Choroid plexus epithelial cell (primary cell): ENCODE results near the gene STRADA.
A peak's percentile ranks its signal among the peaks of the same experiment; 100 is the strongest.

Experiments
- DNase-seq: peaks from one replicate; pipeline ENCODE4 v3.0.0-alpha.2; 2010; ENCODE audit warnings: low read depth
- H3K4me3 ChIP-seq: 2 replicates; pipeline ENCODE4 v1.5.1; 2011; ENCODE audit warnings: low read depth, mild to moderate bottlenecking, control low read depth, low read length, moderate library complexity
- CTCF ChIP-seq: conservative IDR thresholded peaks from 2 replicates; pipeline ENCODE4 v1.5.1; 2011; ENCODE audit warnings: low read depth, mild to moderate bottlenecking, control low read depth, inconsistent platforms, low read length, moderate library complexity

Gene STRADA

GRCh38 chr17:63780928-63781327, 39.3 kb upstream of the STRADA start:
- DNase-seq: no peak
- no peak overlapping the region for H3K4me3 ChIP-seq

GRCh38 chr17:63780507-63780906, 38.9 kb upstream of the STRADA start:
- no peak overlapping the region for H3K4me3 ChIP-seq
- no peak for TF ChIP-seq CTCF
- peak; percentile 48 for DNase-seq

More at GRCh38 chr17:63780928-63781327, 39.3 kb upstream of the STRADA start:
- TF ChIP-seq CTCF: no peak

GRCh38 chr17:63775420-63775819, 33.8 kb upstream of the STRADA start:
- no peak for TF ChIP-seq CTCF
- DNase-seq: no peak
- H3K4me3 ChIP-seq: peak overlapping the region; percentile 72

GRCh38 chr17:63774969-63775265, 33.3 kb upstream of the STRADA start:
- H3K4me3 ChIP-seq: peak overlapping the region; percentile 72
- TF ChIP-seq CTCF: no peak
- no peak for DNase-seq

- peak within 1 kb of the TSS; percentile 72 for H3K4me3 ChIP-seq
- TF ChIP-seq CTCF: peak; percentile 32
- DNase-seq: peak; percentile 67
These were observed 32.8 kb upstream of the STRADA start, which contains the start of gene DDX42 for GRCh38 chr17:63774141-63774968. Gene DDX42, plus strand, starts transcription at chr17:63774170. Its CDS starts 12,880 bp downstream, at chr17:63787050.

GRCh38 chr17:63773272-63774140, 31.9 kb upstream of the STRADA start, which contains the start of gene CCDC47:
Gene CCDC47, minus strand, starts transcription at chr17:63773597. Its CDS starts 7,422 bp downstream, at chr17:63766175.
- peak; percentile 99 for DNase-seq
- H3K4me3 ChIP-seq: peak within 1 kb of the TSS; percentile 72
- TF ChIP-seq CTCF: no peak
